Keratinocyte (primary cell): ENCODE data around the gene LRP1B.

Source experiments
- CTCF ChIP-seq, 3 experiments: IDR thresholded peaks in 1 of 3; conservative IDR thresholded peaks in 1 of 3; optimal IDR thresholded peaks in 1 of 3; 2 replicates in 2 of 3; 3 replicates in 1 of 3; pipeline versions ENCODE3 to v1.5.1; 2011; ENCODE audit warnings: low read length in 3 of 3, mild to moderate bottlenecking in 3 of 3, moderate library complexity in 2 of 3, control low read depth in 1 of 3, inconsistent platforms in 1 of 3; ENCODE audit not compliant: insufficient read depth in 2 of 3; ENCODE audit errors: extremely low read depth in 1 of 3
- EZH2 ChIP-seq: IDR thresholded peaks from one replicate; pipeline ENCODE4 v1.6.1; 2012; ENCODE audit warnings: inconsistent platforms, mild to moderate bottlenecking, low read length, moderate library complexity

- TF ChIP-seq CTCF (optimal IDR thresholded peaks at IDR 0.05 in 1 of 3, IDR thresholded peaks at IDR 0.05 in 1 of 3, conservative IDR thresholded peaks at IDR 0.05 in 1 of 3; ENCODE audit: extremely low read depth in 1 of 3, insufficient read depth in 2 of 3, low read length in 3 of 3), result no peak
- no peak for TF ChIP-seq EZH2
These were observed 1842.6 kb downstream of the LRP1B start for GRCh38 chr2:140288213-140288612.
